ENCODE data around the gene PRSS16.

DNA sequence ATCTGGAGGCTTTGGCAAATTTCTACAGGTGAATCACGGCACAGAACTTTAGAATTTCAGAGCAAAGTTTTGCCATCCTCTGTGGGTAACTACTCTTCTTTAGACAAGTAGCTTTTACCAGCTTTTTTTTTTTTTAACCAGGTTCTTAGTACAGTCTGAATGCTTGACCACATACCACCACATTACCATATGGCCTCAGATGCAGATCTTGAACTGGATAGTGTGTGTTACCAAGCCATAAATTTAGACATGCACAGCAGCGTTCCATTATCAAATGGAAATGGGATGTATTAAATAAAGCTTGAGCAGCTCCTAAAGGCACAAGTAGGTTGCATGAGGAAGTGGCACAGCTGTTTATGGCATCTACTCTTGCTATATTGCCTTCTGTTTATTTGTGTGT, 38.3 kb upstream of the PRSS16 start:
- TF ChIP-seq CTCF (conservative IDR thresholded peaks at IDR 0.05; ENCODE audit: low read length) (no peak), EZH2phosphoT487 (IDR thresholded peaks at IDR 0.05; ENCODE audit: borderline replicate concordance) (no peak)

Measured in Loucy (cell line).